Bronchial epithelial cell (primary cell): ENCODE data around the gene FTH1. TPM values are rescaled to one million over a fixed set of nuclear protein-coding genes. Genes with fewer than 3 reads are reported as not detected.

ENCODE experiments used
- DNase-seq: peaks from one replicate; pipeline ENCODE4 v3.0.0-alpha.2; 2010; ENCODE audit warnings: low read depth
- FAIRE-seq: peaks from 2 replicates; lab custom pipeline; 2011; peaks lifted over from hg19 to GRCh38; lab: Jason Lieb, UNC
- H3K27me3 ChIP-seq: 2 replicates; pipeline ENCODE4 v1.5.1; 2011; ENCODE audit warnings: low read length; ENCODE audit not compliant: control insufficient read depth, insufficient read depth
- H3K36me3 ChIP-seq: 2 replicates; pipeline ENCODE4 v1.5.1; 2011; ENCODE audit warnings: low read length; ENCODE audit not compliant: control insufficient read depth, insufficient read depth
- H3K4me3 ChIP-seq: 2 replicates; pipeline ENCODE4 v1.5.1; 2011; ENCODE audit warnings: mild to moderate bottlenecking, low read depth, low read length, control low read depth
- CTCF ChIP-seq: IDR thresholded peaks from 2 replicates; pipeline ENCODE4 v1.5.1; 2011; ENCODE audit warnings: mild to moderate bottlenecking, moderate library complexity, low read length, control low read depth, inconsistent platforms; ENCODE audit not compliant: insufficient read depth, severe bottlenecking
- total RNA-seq: library from RNA; depleted of rRNA; stranded (reverse); fragments of >200 nt; gene quantifications from 2 replicates; pipeline ENCODE4 v1.2.1, GENCODE V29; 2014

Gene FTH1
- total RNA-seq, 1 donor from 2014 or later = 1,591 TPM

- FAIRE-seq = no peak
- no peak for TF ChIP-seq CTCF
- no peak overlapping the region for H3K4me3 ChIP-seq
Measured at GRCh38 chr11:61983419-61983818, 16.0 kb upstream of the FTH1 start.

GRCh38 chr11:61980783-61981541, 13.5 kb upstream of the FTH1 start:
- Histone ChIP-seq H3K4me3 (no peak overlapping the region), H3K36me3 (no peaks in the 10 kb centered on the region), H3K27me3 (no peaks in the 10 kb centered on the region)
- peak; percentile 87 for DNase-seq
- no peak for FAIRE-seq
- TF ChIP-seq CTCF = no peak

More at GRCh38 chr11:61983419-61983818, 16.0 kb upstream of the FTH1 start:
- no peak for DNase-seq
- Histone ChIP-seq H3K27me3 (no peaks in the 10 kb centered on the region), H3K36me3 (no peaks in the 10 kb centered on the region)

DNA sequence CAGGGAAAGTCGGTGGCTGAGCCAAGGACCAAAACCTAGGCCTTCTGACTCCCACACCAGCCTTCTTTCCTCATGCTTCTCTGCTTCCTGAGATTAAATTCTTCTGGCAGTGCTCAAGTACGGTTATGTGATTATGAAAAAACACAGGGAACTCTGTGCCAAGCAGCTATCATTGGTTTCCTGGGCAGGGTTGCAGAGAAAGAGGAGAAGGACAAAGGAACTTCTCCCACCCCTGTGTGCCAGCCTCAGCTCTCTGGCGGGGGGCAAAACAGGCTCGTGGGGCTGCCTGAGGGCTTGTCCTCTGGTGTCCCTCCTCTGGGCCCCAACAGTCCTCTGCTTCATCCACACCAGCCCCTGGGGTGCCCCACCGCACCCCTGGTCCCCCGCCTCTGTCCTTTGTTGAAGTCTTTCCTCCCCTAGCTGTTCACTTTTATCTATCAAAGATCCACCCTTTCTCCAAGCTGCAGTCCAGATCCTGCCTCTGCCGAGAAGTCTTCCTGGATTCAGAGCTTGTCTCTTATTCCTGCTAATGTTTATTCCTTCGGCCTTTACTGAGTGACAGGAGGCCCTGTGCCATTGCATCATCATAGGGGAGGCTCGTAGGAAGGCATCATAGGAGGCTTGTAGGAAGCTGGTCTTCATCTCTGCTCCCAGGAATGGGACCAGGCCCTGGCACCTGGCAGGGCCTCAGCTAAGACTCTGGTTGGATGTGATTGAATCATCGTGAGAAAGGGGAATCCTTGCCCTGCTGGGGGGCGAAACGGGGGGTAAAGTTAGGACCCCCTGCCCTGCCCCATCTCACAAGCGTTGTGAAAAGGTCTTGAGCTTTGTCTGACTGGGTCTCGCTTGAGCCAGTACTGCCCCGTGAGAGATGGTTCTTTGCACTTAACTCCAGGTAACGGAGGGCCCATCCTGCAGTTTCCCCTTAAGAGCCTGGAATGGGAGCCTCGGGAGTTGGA, 11.5 kb upstream of the FTH1 start:
- DNase-seq (no peak), FAIRE-seq (no peak)
- TF ChIP-seq CTCF = no peak
- Histone ChIP-seq H3K27me3 (no peaks in the 10 kb centered on the region), H3K36me3 (no peaks in the 10 kb centered on the region), H3K4me3 (no peak overlapping the region)

GRCh38 chr11:61976813-61977475, 9.5 kb upstream of the FTH1 start:
- no peak for TF ChIP-seq CTCF
- FAIRE-seq (no peak), DNase-seq (no peak)
- H3K36me3 ChIP-seq = no peaks in the 10 kb centered on the region
- no peaks in the 10 kb centered on the region for H3K27me3 ChIP-seq
- H3K4me3 ChIP-seq = no peak overlapping the region

DNA sequence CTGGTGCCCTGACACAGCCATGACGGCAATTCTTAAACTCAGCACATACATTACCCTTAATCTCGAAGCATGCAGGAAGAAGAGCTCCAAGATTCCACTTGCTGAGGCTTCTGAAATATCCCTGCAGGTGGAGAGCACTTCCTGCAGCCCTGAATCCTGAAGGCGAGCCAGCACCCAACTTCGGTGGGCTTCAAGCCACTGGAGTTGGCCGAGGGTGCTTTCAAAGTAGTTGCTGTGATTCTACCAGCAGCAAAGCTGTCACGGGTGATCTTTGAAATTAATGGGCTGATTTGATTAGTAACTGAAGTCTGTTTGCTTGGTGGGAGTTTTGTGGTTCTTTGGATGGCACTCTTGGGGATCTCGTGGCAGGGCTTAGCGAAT, 9.0 kb upstream of the FTH1 start:
- H3K36me3 ChIP-seq = no peaks in the 10 kb centered on the region
- FAIRE-seq = no peak

More for the DNA sequence above, 9.0 kb upstream of the FTH1 start:
- Histone ChIP-seq H3K4me3 (no peak overlapping the region), H3K27me3 (no peaks in the 10 kb centered on the region)
- DNase-seq = no peak
- no peak for TF ChIP-seq CTCF
